Heart right ventricle (tissue), 16 donors: Measurements from ENCODE around the gene SDCCAG8. TPM values are rescaled to one million over a fixed set of nuclear protein-coding genes. Genes with fewer than 3 reads are reported as not detected.

ENCODE experiments used
- ATAC-seq, 8 donors: fragments of 200-7000 bp; cut with Tn5 transposase; one replicate each; pipeline ENCODE4 v1.9.1; 2020; ENCODE audit warnings: mild to moderate bottlenecking in 8 of 8, moderate library complexity in 8 of 8, moderate number of reproducible peaks in 1 of 8
- DNase-seq, 2 donors: peaks; one replicate each; pipeline ENCODE4 v3.0.0-alpha.2; 2020
- H3K27ac ChIP-seq, 10 donors: fragments of 200-600 bp; sonication (generic) in 2 of 10; one replicate each; pipeline versions ENCODE4 v1.5.0 to v1.8.0; 2020 to 2022; ENCODE audit warnings: mild to moderate bottlenecking in 3 of 10
- H3K27me3 ChIP-seq, 7 donors: fragments of 200-600 bp; one replicate each; pipeline ENCODE4 v1.8.0; 2021 to 2022; ENCODE audit warnings: mild to moderate bottlenecking in 2 of 7
- H3K36me3 ChIP-seq, 9 donors: fragments of 200-600 bp; sonication (generic) in 1 of 9; one replicate each; pipeline versions ENCODE4 v1.5.0 to v1.8.0; 2020 to 2022; ENCODE audit warnings: mild to moderate bottlenecking in 2 of 9
- H3K4me1 ChIP-seq, 9 donors: fragments of 200-600 bp; sonication (generic) in 1 of 9; one replicate each; pipeline versions ENCODE4 v1.5.0 to v1.8.0; 2020 to 2022; ENCODE audit warnings: mild to moderate bottlenecking in 4 of 9
- H3K4me3 ChIP-seq, 10 donors: fragments of 200-600 bp; sonication (generic) in 2 of 10; one replicate each; pipeline versions ENCODE4 v1.5.0 to v1.8.0; 2020 to 2022; ENCODE audit warnings: mild to moderate bottlenecking in 7 of 10, moderate library complexity in 2 of 10
- H3K9me3 ChIP-seq, 11 donors: fragments of 200-600 bp in 10 of 11; sonication (generic) in 2 of 11; one replicate each; pipeline versions ENCODE4 v1.5.0 to v1.8.0; 2013 to 2022; ENCODE audit warnings: mild to moderate bottlenecking in 2 of 11, control low read depth in 1 of 11, moderate library complexity in 1 of 11
- CTCF ChIP-seq, 9 donors: fragments of 200-600 bp; sonication (generic) in 2 of 9; IDR thresholded peaks; one replicate each; pipeline versions ENCODE4 v1.5.0 to v1.8.0; 2021 to 2022; ENCODE audit warnings: antibody characterized with exemption in 9 of 9, mild to moderate bottlenecking in 5 of 9, moderate library complexity in 1 of 9
- WGBS, 2 donors: extraction: QIAGEN DNeasy Blood & Tissue Kit; methylation state at CpG; one replicate each; pipeline ENCODE4 v1.1.7; 2013; ENCODE audit warnings: inconsistent platforms in 1 of 2; 5-methylcytosine and 5-hydroxymethylcytosine counted together
- intact Hi-C, 10 donors: fragments of 100-400 bp; cut with DNase I; formaldehyde crosslinking; loops; one replicate each; pipeline versions ENCODE4 v1.11.1 to v1.14.2; 2022
- polyA plus RNA-seq, 2 donors: library from polyadenylated mRNA; stranded (reverse); fragments of 200-250 nt; gene quantifications; one replicate each; pipeline ENCODE4 v1.2.3, GENCODE V29; 2013
- total RNA-seq, 10 donors: library from RNA; stranded (reverse); fragmentation: NEBNext Ultra II Directional in 3 of 10; extraction: Animal tissue kit (Norgen Biotek cat#: 25700) in 3 of 10; gene quantifications; one replicate each; pipeline versions ENCODE4 v1.2.1 to v1.2.4, GENCODE V29; 2021 to 2023
- donor health status: Arrhythmogenic right ventricular cardiomyopathy.
- donor health status: ischemic (EF 13 %, LVEDD 7.1; RV severe dilation, severe dysfunction).
- donor health status: healthy with polysubstance abuse.
- donor health status: DM: no; HTN: yes; CAD: no.
- donor health status: DM: no; HTN: no; CAD: no.
- donor health status: ischemic (EF 25% LVEDD 6.9; RV normal size, moderate dysfunction).
- donor health status: ischemic (EF 25% LVEDD 5.7; RV mildly dilated, moderate dysfunction).
- donor health status: healthy.
- donor health status: DM: yes; HTN: yes; CAD: no.
- donor health status: Ischemic cardiomyopathy.
- donor health status: ischemic (EF 35%, LVEDD 5.7; RV mildly dilated, moderate dysfunction).
- donor health status: nonischemic (EF 11% LVEDD 7.7; RV severe dilation, severe dysfunction).
- donor health status: DM: yes; HTN: yes; CAD: no.
- donor health status: PGD.
- donor health status: ischemic (EF 29% LVEDD 5.4; RV normal size, mild dysfunction).
- donor health status: nonischemic (EF 23%, LVEDD 6.1; RV moderate dilation, normal function).

The SDCCAG8 gene
- total and polyA plus RNA-seq, 12 donors, result 7.7 to 37.1 (median 26.3) TPM

- 65 to 73% methylated on average over 7 of the region's 7 CpGs for WGBS, 2 donors
- ATAC-seq (no peak), DNase-seq (no peak)
- Histone ChIP-seq H3K36me3 (peaks cover 0 to 29% (median 0%) of the 10 kb centered on the region in 9 donors), H3K27ac (no peak overlapping the region), H3K4me1 (no peaks in the 10 kb centered on the region), H3K9me3 (no peaks in the 10 kb centered on the region), H3K4me3 (no peak overlapping the region), H3K27me3 (no peaks in the 10 kb centered on the region)
- intact Hi-C loops, result no loop called here
- no peak for TF ChIP-seq CTCF (IDR thresholded peaks at IDR 0.05)
Observed at GRCh38 chr1:243542739-243543415, 287.0 kb downstream of the SDCCAG8 start.

- 97% methylated on average over 2 of the region's 2 CpGs for WGBS, 2 donors
Observed at GRCh38 chr1:243543501-243543900, 287.7 kb downstream of the SDCCAG8 start.

GRCh38 chr1:243546457-243546856 is 290.6 kb downstream of the SDCCAG8 start:
- no peaks in the 10 kb centered on the region for H3K9me3 ChIP-seq
- no peaks in the 10 kb centered on the region for H3K4me1 ChIP-seq
- H3K27ac ChIP-seq, result no peak overlapping the region
- intact Hi-C loops, result no loop called here
- ATAC-seq (no peak), DNase-seq (no peak)
- no peak overlapping the region for H3K4me3 ChIP-seq
- H3K36me3 ChIP-seq, result peaks cover 0 to 36% (median 0%) of the 10 kb centered on the region in 9 donors
- 0% methylated on average over 1 of the region's 1 CpG for WGBS, 2 donors
- no peaks in the 10 kb centered on the region for H3K27me3 ChIP-seq
- no peak for TF ChIP-seq CTCF (IDR thresholded peaks at IDR 0.05)

More at GRCh38 chr1:243543501-243543900, 287.7 kb downstream of the SDCCAG8 start:
- Histone ChIP-seq H3K27ac (no peak overlapping the region), H3K4me3 (no peak overlapping the region), H3K36me3 (peaks cover 0 to 29% (median 0%) of the 10 kb centered on the region in 9 donors), H3K9me3 (no peaks in the 10 kb centered on the region), H3K27me3 (no peaks in the 10 kb centered on the region), H3K4me1 (no peaks in the 10 kb centered on the region)
- no peak for ATAC-seq
- intact Hi-C loops, result no loop called here
- no peak for DNase-seq
- no peak for TF ChIP-seq CTCF (IDR thresholded peaks at IDR 0.05)

GRCh38 chr1:243547891-243548290 is 292.1 kb downstream of the SDCCAG8 start:
- intact Hi-C loops, result no loop called here
- 90% methylated on average over 3 of the region's 3 CpGs for WGBS, 2 donors
- DNase-seq, result no peak
- no peak overlapping the region for H3K27ac ChIP-seq
- TF ChIP-seq CTCF (IDR thresholded peaks at IDR 0.05), result no peak
- no peak for ATAC-seq
- H3K4me3 ChIP-seq, result no peak overlapping the region
- H3K9me3 ChIP-seq, result no peaks in the 10 kb centered on the region
- H3K36me3 ChIP-seq, result peaks cover 0 to 33% (median 0%) of the 10 kb centered on the region in 9 donors
- H3K27me3 ChIP-seq, result no peaks in the 10 kb centered on the region
- no peaks in the 10 kb centered on the region for H3K4me1 ChIP-seq
